Measurements from ENCODE around the gene RTKN. TPM values are rescaled to one million over a fixed set of nuclear protein-coding genes. Genes with fewer than 3 reads are reported as not detected.

The RTKN gene
- total and polyA plus RNA-seq, 5 donors from 2014 or later, result 0.34 to 0.39 (median 0.34) TPM; not detected in 2

DNA sequence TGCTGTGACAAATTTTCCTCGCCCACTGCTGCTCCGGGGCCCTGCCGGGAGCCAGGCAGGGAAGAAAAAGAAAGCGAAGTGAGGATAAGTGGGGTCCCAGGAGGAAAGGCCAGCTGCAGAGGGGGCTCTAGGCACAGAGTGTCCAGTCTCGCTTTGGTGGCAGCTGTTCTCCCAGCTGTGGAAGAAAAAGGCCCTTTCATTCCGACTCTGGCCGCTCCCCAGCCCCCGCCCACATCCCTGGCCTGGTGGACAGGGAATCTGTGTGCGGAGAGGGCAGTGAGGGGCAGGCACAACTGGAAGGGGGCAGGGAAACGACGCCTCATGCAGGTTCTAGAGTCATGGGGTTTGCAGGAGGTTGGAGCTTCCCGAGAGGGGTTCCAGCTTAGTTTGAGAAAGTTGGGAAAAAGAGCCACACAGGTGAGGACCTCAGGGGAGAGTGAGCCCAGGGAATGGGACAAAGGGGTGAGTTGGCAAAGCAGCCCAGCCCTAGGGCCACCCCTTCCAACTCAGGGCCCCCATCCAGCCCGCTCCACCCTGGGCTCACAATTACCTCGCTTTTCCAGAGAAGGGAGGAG is 1.8 kb downstream of the RTKN start:
- no peak for DNase-seq
- Mint-ChIP-seq H3K36me3 (no peaks in the 10 kb centered on the region), H3K9me3 (no peaks in the 10 kb centered on the region), H3K27ac (peak overlapping the region in 1 of 3 donors; percentile 40), H3K4me1 (peaks cover 0 to 16% (median 3%) of the 10 kb centered on the region in 4 donors), H3K4me3 (peak overlapping the region in 2 of 4 donors; percentile 13 to 36), H3K27me3 (peaks cover 45% of the 10 kb centered on the region)
- H3K27me3 ChIP-seq (ENCODE audit: control insufficient read depth, insufficient read depth, low read length), result peaks cover 15% of the 10 kb centered on the region
- H3K4me3 ChIP-seq (ENCODE audit: low read depth, low read length), result no peak overlapping the region
- ATAC-seq (ENCODE audit: low read depth in 2 of 2), result no peak
- H3K9me3 ChIP-seq (ENCODE audit: control insufficient read depth in 2 of 2, low read length in 2 of 2), result no peaks in the 10 kb centered on the region
- no peaks in the 10 kb centered on the region for H3K36me3 ChIP-seq (ENCODE audit: control insufficient read depth, insufficient read depth, low read length)
- no peak overlapping the region for H3K27ac ChIP-seq (ENCODE audit: insufficient read depth, low read length, poor library complexity, severe bottlenecking)
- peaks cover 20% of the 10 kb centered on the region for H3K4me1 ChIP-seq (ENCODE audit: control insufficient read depth, insufficient read depth, low read length, poor library complexity, severe bottlenecking)

- no peak overlapping the region for H3K27ac Mint-ChIP-seq
- Histone ChIP-seq H3K9me3 (ENCODE audit: control insufficient read depth in 2 of 2, low read length in 2 of 2) (no peaks in the 10 kb centered on the region), H3K4me1 (ENCODE audit: control insufficient read depth, insufficient read depth, low read length, poor library complexity, severe bottlenecking) (peaks cover 20% of the 10 kb centered on the region), H3K27ac (ENCODE audit: insufficient read depth, low read length, poor library complexity, severe bottlenecking) (no peak overlapping the region), H3K27me3 (ENCODE audit: control insufficient read depth, insufficient read depth, low read length) (peaks cover 15% of the 10 kb centered on the region), H3K4me3 (ENCODE audit: low read depth, low read length) (no peak overlapping the region), H3K36me3 (ENCODE audit: control insufficient read depth, insufficient read depth, low read length) (no peaks in the 10 kb centered on the region)
- no peak overlapping the region for H3K4me3 Mint-ChIP-seq
- peaks cover 0 to 16% (median 3%) of the 10 kb centered on the region in 4 donors for H3K4me1 Mint-ChIP-seq
- DNase-seq, result no peak
- ATAC-seq (ENCODE audit: low read depth in 2 of 2), result no peak
- H3K36me3 Mint-ChIP-seq, result no peaks in the 10 kb centered on the region
- H3K27me3 Mint-ChIP-seq, result peaks cover 40% of the 10 kb centered on the region
- no peaks in the 10 kb centered on the region for H3K9me3 Mint-ChIP-seq
These were observed 2.4 kb downstream of the RTKN start for GRCh38 chr2:74439373-74439772.

DNA sequence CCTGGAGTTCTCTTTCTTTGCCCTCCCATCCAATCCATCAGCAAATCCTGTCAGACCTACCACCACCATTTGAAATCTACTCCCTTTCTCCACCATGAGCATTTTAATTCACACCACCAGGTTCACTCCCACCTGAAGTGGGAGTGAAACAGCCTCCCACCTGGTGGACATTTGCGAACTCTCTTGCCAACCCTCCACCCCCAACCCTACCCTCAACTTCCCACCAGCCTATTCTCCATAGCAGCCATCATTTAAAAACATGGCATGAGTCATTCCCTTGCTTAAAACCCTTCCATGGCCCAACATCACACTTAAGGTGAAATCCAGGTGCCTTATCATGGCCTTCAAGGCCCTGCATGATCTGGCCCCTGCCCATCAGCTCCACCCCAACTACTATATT is 3.5 kb downstream of the RTKN start:
- Histone ChIP-seq H3K9me3 (ENCODE audit: control insufficient read depth in 2 of 2, low read length in 2 of 2) (no peaks in the 10 kb centered on the region), H3K36me3 (ENCODE audit: control insufficient read depth, insufficient read depth, low read length) (no peaks in the 10 kb centered on the region), H3K4me1 (ENCODE audit: control insufficient read depth, insufficient read depth, low read length, poor library complexity, severe bottlenecking) (peaks cover 20% of the 10 kb centered on the region), H3K27me3 (ENCODE audit: control insufficient read depth, insufficient read depth, low read length) (peaks cover 13% of the 10 kb centered on the region), H3K4me3 (ENCODE audit: low read depth, low read length) (no peak overlapping the region), H3K27ac (ENCODE audit: insufficient read depth, low read length, poor library complexity, severe bottlenecking) (no peak overlapping the region)
- no peak overlapping the region for H3K4me3 Mint-ChIP-seq
- H3K4me1 Mint-ChIP-seq, result peaks cover 0 to 16% (median 3%) of the 10 kb centered on the region in 4 donors
- no peaks in the 10 kb centered on the region for H3K9me3 Mint-ChIP-seq
- no peak overlapping the region for H3K27ac Mint-ChIP-seq
- no peaks in the 10 kb centered on the region for H3K36me3 Mint-ChIP-seq
- DNase-seq, result no peak
- ATAC-seq (ENCODE audit: low read depth in 2 of 2), result no peak
- H3K27me3 Mint-ChIP-seq, result peaks cover 33% of the 10 kb centered on the region

DNA sequence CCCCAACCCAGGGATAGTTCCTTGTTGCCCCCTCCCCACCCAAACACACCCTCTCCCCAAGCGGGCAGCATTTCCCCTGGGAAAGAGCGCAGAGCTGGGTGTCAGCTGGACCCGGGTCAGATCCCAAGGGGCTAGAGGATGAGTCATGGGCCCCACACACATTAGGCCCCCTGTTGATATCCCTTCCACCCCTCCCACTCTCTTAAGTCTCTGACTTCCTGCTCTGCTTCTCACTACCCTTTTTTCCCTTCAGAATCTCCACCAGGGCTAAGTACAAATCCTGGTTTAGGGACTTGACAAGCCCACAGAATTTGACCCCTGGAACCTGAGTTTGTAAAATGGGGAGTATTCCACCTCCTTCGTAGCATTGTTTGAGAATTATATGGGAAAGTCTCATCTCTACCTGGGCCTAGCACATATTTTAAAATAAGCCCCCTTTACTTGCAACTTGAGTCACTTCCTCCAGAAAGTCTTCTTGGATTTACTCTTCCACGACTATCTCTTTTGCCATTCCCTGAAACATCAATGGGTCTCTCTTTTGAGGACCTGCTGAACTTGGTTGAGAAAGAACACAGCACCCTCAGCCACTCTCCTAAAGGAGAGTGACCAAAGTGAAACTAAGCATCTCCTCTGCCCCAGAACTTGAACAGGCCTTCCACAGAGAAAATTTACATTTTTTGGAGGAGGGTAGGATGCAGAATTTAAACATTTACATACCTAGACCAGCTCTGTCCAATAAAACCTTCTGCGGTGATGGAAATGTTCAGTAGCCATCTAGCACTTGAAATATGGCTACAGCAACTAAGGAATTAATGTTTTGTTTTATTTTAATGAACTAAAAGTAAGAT is 4.7 kb downstream of the RTKN start:
- ATAC-seq (ENCODE audit: low read depth in 2 of 2), result no peak
- Mint-ChIP-seq H3K4me3 (no peak overlapping the region), H3K27me3 (peaks cover 25% of the 10 kb centered on the region), H3K36me3 (no peaks in the 10 kb centered on the region), H3K4me1 (peaks cover 0 to 11% (median 2%) of the 10 kb centered on the region in 4 donors), H3K27ac (no peak overlapping the region), H3K9me3 (no peaks in the 10 kb centered on the region)
- Histone ChIP-seq H3K9me3 (ENCODE audit: control insufficient read depth in 2 of 2, low read length in 2 of 2) (no peaks in the 10 kb centered on the region), H3K4me3 (ENCODE audit: low read depth, low read length) (no peak overlapping the region), H3K4me1 (ENCODE audit: control insufficient read depth, insufficient read depth, low read length, poor library complexity, severe bottlenecking) (peaks cover 17% of the 10 kb centered on the region), H3K27ac (ENCODE audit: insufficient read depth, low read length, poor library complexity, severe bottlenecking) (no peak overlapping the region), H3K27me3 (ENCODE audit: control insufficient read depth, insufficient read depth, low read length) (peaks cover 9% of the 10 kb centered on the region), H3K36me3 (ENCODE audit: control insufficient read depth, insufficient read depth, low read length) (no peaks in the 10 kb centered on the region)
- DNase-seq, result no peak

- H3K9me3 Mint-ChIP-seq, result no peaks in the 10 kb centered on the region
These were observed 5.5 kb downstream of the RTKN start for GRCh38 chr2:74436111-74436805.

GRCh38 chr2:74430502-74430901 is 11.2 kb downstream of the RTKN start:
- Histone ChIP-seq H3K27ac (ENCODE audit: insufficient read depth, low read length, poor library complexity, severe bottlenecking) (no peak overlapping the region), H3K4me1 (ENCODE audit: control insufficient read depth, insufficient read depth, low read length, poor library complexity, severe bottlenecking) (no peaks in the 10 kb centered on the region), H3K9me3 (ENCODE audit: control insufficient read depth in 2 of 2, low read length in 2 of 2) (no peaks in the 10 kb centered on the region), H3K36me3 (ENCODE audit: control insufficient read depth, insufficient read depth, low read length) (peaks cover 3% of the 10 kb centered on the region), H3K4me3 (ENCODE audit: low read depth, low read length) (no peak overlapping the region), H3K27me3 (ENCODE audit: control insufficient read depth, insufficient read depth, low read length) (no peaks in the 10 kb centered on the region)
- Mint-ChIP-seq H3K4me3 (peak overlapping the region in 1 of 4 donors; percentile 34), H3K4me1 (no peaks in the 10 kb centered on the region), H3K27me3 (peaks cover 4% of the 10 kb centered on the region), H3K36me3 (peaks cover 7% of the 10 kb centered on the region), H3K27ac (no peak overlapping the region), H3K9me3 (no peaks in the 10 kb centered on the region)
- DNase-seq, result no peak
- no peak for ATAC-seq (ENCODE audit: low read depth in 2 of 2)

More at GRCh38 chr2:74436111-74436805, 5.5 kb downstream of the RTKN start:
- Mint-ChIP-seq H3K4me3 (no peak overlapping the region), H3K4me1 (peaks cover 0 to 10% (median 2%) of the 10 kb centered on the region in 4 donors), H3K27me3 (peaks cover 21% of the 10 kb centered on the region), H3K36me3 (no peaks in the 10 kb centered on the region), H3K27ac (no peak overlapping the region)
- peaks cover 9% of the 10 kb centered on the region for H3K4me1 ChIP-seq (ENCODE audit: control insufficient read depth, insufficient read depth, low read length, poor library complexity, severe bottlenecking)
- H3K27me3 ChIP-seq (ENCODE audit: control insufficient read depth, insufficient read depth, low read length), result peaks cover 8% of the 10 kb centered on the region
- ATAC-seq (ENCODE audit: low read depth in 2 of 2) (no peak), DNase-seq (no peak)
- no peaks in the 10 kb centered on the region for H3K36me3 ChIP-seq (ENCODE audit: control insufficient read depth, insufficient read depth, low read length)
- no peak overlapping the region for H3K4me3 ChIP-seq (ENCODE audit: low read depth, low read length)
- no peaks in the 10 kb centered on the region for H3K9me3 ChIP-seq (ENCODE audit: control insufficient read depth in 2 of 2, low read length in 2 of 2)
- no peak overlapping the region for H3K27ac ChIP-seq (ENCODE audit: insufficient read depth, low read length, poor library complexity, severe bottlenecking)

- peaks cover 9% of the 10 kb centered on the region for H3K36me3 Mint-ChIP-seq
- Histone ChIP-seq H3K4me1 (ENCODE audit: control insufficient read depth, insufficient read depth, low read length, poor library complexity, severe bottlenecking) (no peaks in the 10 kb centered on the region), H3K4me3 (ENCODE audit: low read depth, low read length) (no peak overlapping the region), H3K9me3 (ENCODE audit: control insufficient read depth in 2 of 2, low read length in 2 of 2) (no peaks in the 10 kb centered on the region), H3K27me3 (ENCODE audit: control insufficient read depth, insufficient read depth, low read length) (no peaks in the 10 kb centered on the region), H3K36me3 (ENCODE audit: control insufficient read depth, insufficient read depth, low read length) (peaks cover 5% of the 10 kb centered on the region), H3K27ac (ENCODE audit: insufficient read depth, low read length, poor library complexity, severe bottlenecking) (no peak overlapping the region)
- H3K9me3 Mint-ChIP-seq, result no peaks in the 10 kb centered on the region
- DNase-seq (no peak), ATAC-seq (ENCODE audit: low read depth in 2 of 2) (no peak)
- H3K27ac Mint-ChIP-seq, result no peak overlapping the region
- peaks cover 4% of the 10 kb centered on the region for H3K27me3 Mint-ChIP-seq
- no peaks in the 10 kb centered on the region for H3K4me1 Mint-ChIP-seq
- H3K4me3 Mint-ChIP-seq, result no peak overlapping the region
These were observed 12.0 kb downstream of the RTKN start for GRCh38 chr2:74429487-74430451.

Data from CD4-positive, CD25-positive, alpha-beta regulatory T cell (primary cell).